K562 (cell line): ENCODE results near the gene TGFB1I1. TPM values are rescaled to one million over a fixed set of nuclear protein-coding genes. Genes with fewer than 3 reads are reported as not detected.

ENCODE experiments used
- ARID1B ChIP-seq: fragments of 450-650 bp; IDR thresholded peaks from 2 replicates; pipeline ENCODE4 v1.6.1; 2016; ENCODE audit warnings: antibody characterized with exemption, mild to moderate bottlenecking, inconsistent platforms
- C11orf30 ChIP-seq: fragments of 450-650 bp; IDR thresholded peaks from 2 replicates; pipeline ENCODE4 v1.6.1; 2016; ENCODE audit warnings: low read depth, mild to moderate bottlenecking
- CHD1 ChIP-seq: fragments of 200-600 bp; sonication (generic); IDR thresholded peaks from one replicate; pipeline ENCODE4 v1.6.1; 2012; ENCODE audit warnings: mild to moderate bottlenecking, moderate library complexity, low read length, inconsistent platforms
- CTBP1 ChIP-seq: fragments of 450-650 bp; IDR thresholded peaks from 2 replicates; pipeline ENCODE4 v1.6.1; 2016; ENCODE audit warnings: borderline replicate concordance
- EP300 ChIP-seq: IDR thresholded peaks from 2 replicates; pipeline ENCODE4 v1.6.1; 2012; ENCODE audit warnings: low read length, improper control_type of control experiment
- HCFC1 ChIP-seq: IDR thresholded peaks from 2 replicates; pipeline ENCODE4 v1.6.1; 2012; ENCODE audit warnings: low read depth, low read length, improper control_type of control experiment
- HDAC1 ChIP-seq, 2 experiments: fragments of 450-650 bp; IDR thresholded peaks; 2 replicates each; pipeline ENCODE4 v1.6.1; 2016 to 2017; ENCODE audit warnings: inconsistent platforms in 1 of 2, mild to moderate bottlenecking in 1 of 2, moderate library complexity in 1 of 2
- KAT2B ChIP-seq: IDR thresholded peaks from one replicate; pipeline ENCODE4 v1.6.1; 2012; ENCODE audit warnings: low read depth, mild to moderate bottlenecking, control low read depth, inconsistent platforms, low read length, moderate library complexity
- KDM1A ChIP-seq, 2 experiments: fragments of 450-650 bp; IDR thresholded peaks; 2 replicates each; pipeline ENCODE4 v1.6.1; 2016; ENCODE audit warnings: mild to moderate bottlenecking in 2 of 2
- NRF1 ChIP-seq, 2 experiments: fragments of 450-650 bp; IDR thresholded peaks in 1 of 2; conservative IDR thresholded peaks in 1 of 2; 2 replicates each; pipeline ENCODE4 v1.6.1; 2014; ENCODE audit warnings: mild to moderate bottlenecking in 2 of 2
- OTX1 ChIP-seq: fragments of 450-650 bp; formaldehyde crosslinking; IDR thresholded peaks from 2 replicates; pipeline ENCODE4 v1.4.0; 2022; ENCODE audit warnings: mild to moderate bottlenecking
- PPARD ChIP-seq: fragments of 250-450 bp; sonication (Bioruptor Pico); IDR thresholded peaks from 2 replicates; pipeline ENCODE4 v1.8.0; 2022; ENCODE audit warnings: inconsistent platforms, mild to moderate bottlenecking, moderate library complexity
- SIN3B ChIP-seq: fragments of 450-650 bp; IDR thresholded peaks from 2 replicates; pipeline ENCODE4 v1.6.1; 2017; ENCODE audit warnings: low read depth, mild to moderate bottlenecking, moderate library complexity
- SRSF9 ChIP-seq: fragments of 200-400 bp; formaldehyde crosslinking; IDR thresholded peaks from 2 replicates; pipeline ENCODE4 v1.6.1; 2017; ENCODE audit warnings: low read depth, low read length, borderline replicate concordance
- TBL1XR1 ChIP-seq, 2 experiments: IDR thresholded peaks; 2 replicates each; pipeline ENCODE4 v1.6.1; 2012; ENCODE audit warnings: improper control_type of control experiment in 2 of 2, low read length in 2 of 2, mild to moderate bottlenecking in 1 of 2
- TEAD4 ChIP-seq, 2 experiments: sonication (generic) in 1 of 2; formaldehyde crosslinking in 1 of 2; IDR thresholded peaks; 2 replicates each; pipeline versions ENCODE4 v1.6.1 to v1.8.0; 2012 to 2022; ENCODE audit warnings: borderline replicate concordance in 1 of 2, inconsistent platforms in 1 of 2, low read length in 1 of 2, mild to moderate bottlenecking in 1 of 2, missing genetic modification reagents in 1 of 2
- XRCC5 ChIP-seq: fragments of 200-400 bp; formaldehyde crosslinking; IDR thresholded peaks from 2 replicates; pipeline ENCODE4 v1.6.1; 2017; ENCODE audit warnings: low read depth, mild to moderate bottlenecking, low read length
- ZNF445 ChIP-seq: fragments of 250-450 bp; sonication (Bioruptor Pico); IDR thresholded peaks from 2 replicates; pipeline ENCODE4 v1.4.0; 2020; ENCODE audit warnings: low read depth, mild to moderate bottlenecking, moderate library complexity
- ZNF586 ChIP-seq: fragments of 450-650 bp; formaldehyde crosslinking; conservative IDR thresholded peaks from 2 replicates; pipeline ENCODE4 v1.4.0; 2020; ENCODE audit warnings: mild to moderate bottlenecking, moderate library complexity
- ZNF79 ChIP-seq: fragments of 250-450 bp; sonication (Bioruptor Pico); IDR thresholded peaks from 2 replicates; pipeline ENCODE4 v1.4.0; 2020; ENCODE audit warnings: low read depth, mild to moderate bottlenecking, moderate library complexity
- polyA plus RNA-seq, 8 experiments: library from polyadenylated mRNA; depleted of rRNA in 4 of 8; stranded (reverse) in 5 of 8; unstranded in 3 of 8; fragments of >200 nt; fragmentation: Nextera tagmentation in 2 of 8; fragmentation: Illumina TruSeq in 1 of 8; extraction: Ambion mirVana in 2 of 8; extraction: Trizol in 1 of 8; gene quantifications; 2 replicates each; pipeline versions ENCODE4 v1.2.1 to v1.2.3, GENCODE V29; 2011 to 2014; ENCODE audit warnings: inconsistent platforms in 1 of 8, missing spikeins in 1 of 8
- total RNA-seq, 7 experiments: library from RNA; depleted of rRNA in 6 of 7; stranded (reverse); fragments of >200 nt in 6 of 7; fragmentation: Illumina TruSeq in 2 of 7; extraction: Trizol in 2 of 7; gene quantifications; 2 replicates each; pipeline versions ENCODE4 v1.2.1 to v1.2.3, GENCODE V29; 2011 to 2021; ENCODE audit warnings: low replicate concordance in 1 of 7
- TF ChIP-seq, protein P1 (sequence below): fragments of 250-450 bp; sonication (Bioruptor Pico); IDR thresholded peaks from 2 replicates; pipeline ENCODE4 v1.9.0; 2021; ENCODE audit warnings: mild to moderate bottlenecking, inconsistent platforms
- TF ChIP-seq, protein P2 (sequence below): fragments of 200-800 bp; sonication (Bioruptor generic); IDR thresholded peaks from 2 replicates; pipeline ENCODE4 v1.6.1; 2017; ENCODE audit warnings: missing genetic modification characterization, missing compliant biosample characterization
- TF ChIP-seq, protein P3 (sequence below): fragments of 450-650 bp; IDR thresholded peaks from 2 replicates; pipeline ENCODE4 v1.6.1; 2018; ENCODE audit warnings: mild to moderate bottlenecking, low read depth; ENCODE audit not compliant: partially characterized antibody

Gene TGFB1I1
- total and polyA plus RNA-seq, 9 of the 15 experiments (the other 6 are each of a cell fraction or from before 2014, with no cell fraction given), result 0.04 to 0.91 (median 0.19) TPM

DNA sequence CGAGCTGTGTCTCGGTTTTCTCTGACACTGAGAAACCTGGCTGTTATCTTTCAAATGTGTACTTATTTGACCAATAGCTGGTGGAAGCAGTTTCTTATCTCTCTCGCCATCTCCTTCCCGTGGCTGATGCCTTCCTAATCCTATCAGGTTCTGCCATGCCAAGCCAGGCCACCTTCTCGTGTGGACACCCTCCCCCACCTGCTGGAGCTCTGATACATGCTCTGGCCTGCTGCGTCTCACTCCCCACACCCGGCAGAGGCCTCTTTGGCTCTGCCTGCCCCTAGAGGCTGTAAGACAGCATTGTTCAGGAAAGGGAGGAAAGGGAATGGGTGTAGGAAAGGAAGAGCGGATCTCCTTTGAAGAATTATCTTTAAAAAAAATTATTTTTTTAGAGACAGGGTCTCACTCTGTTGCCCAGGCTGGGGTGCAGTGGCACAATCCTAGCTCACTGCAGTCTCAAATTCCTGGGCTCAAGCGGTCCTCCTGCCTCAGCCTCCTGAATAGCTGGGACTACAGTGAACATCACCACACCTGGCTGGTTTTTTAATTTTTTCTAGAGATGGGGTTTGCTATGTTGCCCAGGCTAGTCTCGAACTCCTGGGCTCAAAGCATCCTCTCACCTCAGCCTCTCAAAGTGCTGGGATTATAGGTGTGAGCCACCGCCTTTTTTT lies 20.1 kb upstream of the TGFB1I1 start (continued):
- TF ChIP-seq, protein P1, sequence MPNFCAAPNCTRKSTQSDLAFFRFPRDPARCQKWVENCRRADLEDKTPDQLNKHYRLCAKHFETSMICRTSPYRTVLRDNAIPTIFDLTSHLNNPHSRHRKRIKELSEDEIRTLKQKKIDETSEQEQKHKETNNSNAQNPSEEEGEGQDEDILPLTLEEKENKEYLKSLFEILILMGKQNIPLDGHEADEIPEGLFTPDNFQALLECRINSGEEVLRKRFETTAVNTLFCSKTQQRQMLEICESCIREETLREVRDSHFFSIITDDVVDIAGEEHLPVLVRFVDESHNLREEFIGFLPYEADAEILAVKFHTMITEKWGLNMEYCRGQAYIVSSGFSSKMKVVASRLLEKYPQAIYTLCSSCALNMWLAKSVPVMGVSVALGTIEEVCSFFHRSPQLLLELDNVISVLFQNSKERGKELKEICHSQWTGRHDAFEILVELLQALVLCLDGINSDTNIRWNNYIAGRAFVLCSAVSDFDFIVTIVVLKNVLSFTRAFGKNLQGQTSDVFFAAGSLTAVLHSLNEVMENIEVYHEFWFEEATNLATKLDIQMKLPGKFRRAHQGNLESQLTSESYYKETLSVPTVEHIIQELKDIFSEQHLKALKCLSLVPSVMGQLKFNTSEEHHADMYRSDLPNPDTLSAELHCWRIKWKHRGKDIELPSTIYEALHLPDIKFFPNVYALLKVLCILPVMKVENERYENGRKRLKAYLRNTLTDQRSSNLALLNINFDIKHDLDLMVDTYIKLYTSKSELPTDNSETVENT (CRISPR knock-in tag), result no peak
- TF ChIP-seq XRCC5, result peak; percentile 24; the same call in 1 of the 2 replicates
- 0 out of 2 replicates have a peak, but pooled peaks have one; percentile 38 for TF ChIP-seq TEAD4 (IDR thresholded peaks at IDR 0.05; ENCODE audit: low read length)
- TF ChIP-seq TEAD4 (CRISPR knock-in tag; IDR thresholded peaks at IDR 0.05; ENCODE audit: borderline replicate concordance), result no peak
- TF ChIP-seq HCFC1, result peak; percentile 30; the same call in 1 of the 2 replicates
- no peak for TF ChIP-seq SIN3B
- TF ChIP-seq KAT2B, result no peak
- peak; percentile 74; the same call in 1 of the 2 replicates for TF ChIP-seq CTBP1
- peak; percentile 37; the same call in 1 of the 2 replicates for TF ChIP-seq OTX1 (CRISPR knock-in tag)
- TF ChIP-seq PPARD (CRISPR knock-in tag), result no peak
- no peak for TF ChIP-seq ZNF79 (CRISPR knock-in tag)
- TF ChIP-seq, protein P2, sequence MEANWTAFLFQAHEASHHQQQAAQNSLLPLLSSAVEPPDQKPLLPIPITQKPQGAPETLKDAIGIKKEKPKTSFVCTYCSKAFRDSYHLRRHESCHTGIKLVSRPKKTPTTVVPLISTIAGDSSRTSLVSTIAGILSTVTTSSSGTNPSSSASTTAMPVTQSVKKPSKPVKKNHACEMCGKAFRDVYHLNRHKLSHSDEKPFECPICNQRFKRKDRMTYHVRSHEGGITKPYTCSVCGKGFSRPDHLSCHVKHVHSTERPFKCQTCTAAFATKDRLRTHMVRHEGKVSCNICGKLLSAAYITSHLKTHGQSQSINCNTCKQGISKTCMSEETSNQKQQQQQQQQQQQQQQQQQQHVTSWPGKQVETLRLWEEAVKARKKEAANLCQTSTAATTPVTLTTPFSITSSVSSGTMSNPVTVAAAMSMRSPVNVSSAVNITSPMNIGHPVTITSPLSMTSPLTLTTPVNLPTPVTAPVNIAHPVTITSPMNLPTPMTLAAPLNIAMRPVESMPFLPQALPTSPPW, result peak; percentile 55
- peak; percentile 49 to 58; a peak in 3 of 4 replicates for TF ChIP-seq NRF1 (conservative IDR thresholded peaks at IDR 0.05 in 1 of 2, IDR thresholded peaks at IDR 0.05 in 1 of 2)
- TF ChIP-seq EP300, result peak; percentile 24; the same call in 1 of the 2 replicates
- TF ChIP-seq SRSF9, result no peak
- TF ChIP-seq, protein P3, sequence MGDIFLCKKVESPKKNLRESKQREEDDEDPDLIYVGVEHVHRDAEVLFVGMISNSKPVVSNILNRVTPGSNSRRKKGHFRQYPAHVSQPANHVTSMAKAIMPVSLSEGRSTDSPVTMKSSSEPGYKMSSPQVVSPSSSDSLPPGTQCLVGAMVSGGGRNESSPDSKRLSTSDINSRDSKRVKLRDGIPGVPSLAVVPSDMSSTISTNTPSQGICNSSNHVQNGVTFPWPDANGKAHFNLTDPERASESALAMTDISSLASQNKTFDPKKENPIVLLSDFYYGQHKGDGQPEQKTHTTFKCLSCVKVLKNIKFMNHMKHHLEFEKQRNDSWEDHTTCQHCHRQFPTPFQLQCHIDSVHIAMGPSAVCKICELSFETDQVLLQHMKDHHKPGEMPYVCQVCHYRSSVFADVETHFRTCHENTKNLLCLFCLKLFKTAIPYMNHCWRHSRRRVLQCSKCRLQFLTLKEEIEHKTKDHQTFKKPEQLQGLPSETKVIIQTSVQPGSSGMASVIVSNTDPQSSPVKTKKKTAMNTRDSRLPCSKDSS, result no peak
- no peak for TF ChIP-seq ZNF586 (CRISPR knock-in tag)
- TF ChIP-seq KDM1A (IDR thresholded peaks at IDR 0.05), result 0 out of 4 replicates have a peak, but pooled peaks of 1 of the 2 experiments have one; percentile 6
- TF ChIP-seq ARID1B, result peak; percentile 56
- no peak for TF ChIP-seq HDAC1 (IDR thresholded peaks at IDR 0.05)
- no peak for TF ChIP-seq C11orf30
- TF ChIP-seq CHD1, result no peak
- no peak for TF ChIP-seq ZNF445 (CRISPR knock-in tag)
- TF ChIP-seq TBL1XR1 (IDR thresholded peaks at IDR 0.05; ENCODE audit: low read length in 2 of 2), result no peak
